Activated CD8-positive, alpha-beta T cell treated with anti-CD3 and anti-CD28 coated beads for 36 hours (primary cell): ENCODE measurements around the gene KLHL26. TPM values are rescaled to one million over a fixed set of nuclear protein-coding genes. Genes with fewer than 3 reads are reported as not detected.

Experiments
- ATAC-seq: fragments of 200-7000 bp; cut with Tn5 transposase; one replicate; pipeline ENCODE4 v1.10.0; 2021; ENCODE audit warnings: mild to moderate bottlenecking, moderate library complexity
- CTCF ChIA-PET: fragments of 350-600 bp; sonication (Branson Sonifier 250); formaldehyde crosslinking; loops from one replicate; lab custom pipeline; 2021; ENCODE audit warnings: antibody characterized with exemption; lab: Charles Lee
- POLR2A ChIA-PET: fragments of 350-600 bp; sonication (Branson Sonifier 250); formaldehyde crosslinking; loops from one replicate; lab custom pipeline; 2021; ENCODE audit warnings: antibody characterized with exemption; lab: Charles Lee
- DNase-seq: peaks from one replicate; pipeline ENCODE4 v3.0.0-alpha.2; 2020
- H3K27ac Mint-ChIP-seq: one replicate; pipeline ENCODE4 v1.8.0; 2021; ENCODE audit warnings: mild to moderate bottlenecking, mixed read lengths
- H3K27me3 Mint-ChIP-seq: one replicate; pipeline ENCODE4 v1.8.0; 2021; ENCODE audit warnings: mixed read lengths
- H3K36me3 Mint-ChIP-seq: one replicate; pipeline ENCODE4 v1.8.0; 2021; ENCODE audit warnings: low read depth, mixed read lengths
- H3K4me1 Mint-ChIP-seq: one replicate; pipeline ENCODE4 v1.8.0; 2021; ENCODE audit warnings: low read depth, mixed read lengths
- H3K4me3 Mint-ChIP-seq: one replicate; pipeline ENCODE4 v1.8.0; 2021; ENCODE audit warnings: mild to moderate bottlenecking, moderate library complexity, mixed read lengths
- H3K9me3 Mint-ChIP-seq: one replicate; pipeline ENCODE4 v1.8.0; 2021; ENCODE audit warnings: mixed read lengths
- intact Hi-C: fragments of 100-400 bp; cut with micrococcal nuclease; formaldehyde crosslinking; loops from one replicate; pipeline ENCODE4 v1.10.0; 2022
- total RNA-seq, 2 experiments: library from RNA; stranded (reverse); gene quantifications; one replicate each; pipeline ENCODE4 v1.2.3, GENCODE V29; 2021
- TF ChIP-seq, protein P1 (sequence below): fragments of 200-600 bp; IDR thresholded peaks from one replicate; pipeline ENCODE4 v1.8.0; 2022; ENCODE audit warnings: antibody characterized with exemption, mild to moderate bottlenecking

The KLHL26 gene
- total RNA-seq, 2 experiments from 2014 or later, result 10.3 to 10.8 TPM

DNA sequence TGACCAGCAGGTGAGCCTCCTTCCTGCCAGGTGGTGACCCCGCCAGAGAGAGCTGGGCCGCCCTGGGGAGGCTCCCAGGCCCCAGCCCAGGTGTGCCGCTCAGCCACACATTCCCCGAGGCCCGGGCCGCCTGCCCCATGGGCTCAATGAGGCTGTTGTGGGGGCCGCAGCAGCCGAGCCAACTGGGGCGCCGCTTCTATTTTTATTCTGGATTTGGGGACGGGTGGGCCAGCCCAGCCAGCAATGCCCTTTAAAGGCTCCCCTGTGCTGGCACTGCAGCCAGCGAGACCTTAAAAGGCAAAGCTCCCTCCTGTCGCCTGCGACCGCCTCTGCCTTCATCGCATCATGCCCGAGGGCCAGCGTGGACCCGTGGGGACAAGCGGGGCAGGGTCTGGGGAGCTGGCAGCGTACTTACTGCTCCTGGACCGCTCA lies 29.0 kb downstream of the KLHL26 start:
- Mint-ChIP-seq H3K9me3 (no peaks in the 10 kb centered on the region), H3K27ac (no peak overlapping the region), H3K4me1 (peaks cover 6% of the 10 kb centered on the region), H3K4me3 (no peak overlapping the region), H3K27me3 (no peaks in the 10 kb centered on the region), H3K36me3 (peaks cover 7% of the 10 kb centered on the region)
- TF ChIP-seq, protein P1, sequence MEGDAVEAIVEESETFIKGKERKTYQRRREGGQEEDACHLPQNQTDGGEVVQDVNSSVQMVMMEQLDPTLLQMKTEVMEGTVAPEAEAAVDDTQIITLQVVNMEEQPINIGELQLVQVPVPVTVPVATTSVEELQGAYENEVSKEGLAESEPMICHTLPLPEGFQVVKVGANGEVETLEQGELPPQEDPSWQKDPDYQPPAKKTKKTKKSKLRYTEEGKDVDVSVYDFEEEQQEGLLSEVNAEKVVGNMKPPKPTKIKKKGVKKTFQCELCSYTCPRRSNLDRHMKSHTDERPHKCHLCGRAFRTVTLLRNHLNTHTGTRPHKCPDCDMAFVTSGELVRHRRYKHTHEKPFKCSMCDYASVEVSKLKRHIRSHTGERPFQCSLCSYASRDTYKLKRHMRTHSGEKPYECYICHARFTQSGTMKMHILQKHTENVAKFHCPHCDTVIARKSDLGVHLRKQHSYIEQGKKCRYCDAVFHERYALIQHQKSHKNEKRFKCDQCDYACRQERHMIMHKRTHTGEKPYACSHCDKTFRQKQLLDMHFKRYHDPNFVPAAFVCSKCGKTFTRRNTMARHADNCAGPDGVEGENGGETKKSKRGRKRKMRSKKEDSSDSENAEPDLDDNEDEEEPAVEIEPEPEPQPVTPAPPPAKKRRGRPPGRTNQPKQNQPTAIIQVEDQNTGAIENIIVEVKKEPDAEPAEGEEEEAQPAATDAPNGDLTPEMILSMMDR, result no peak
- no peak for ATAC-seq
- intact Hi-C loops, result no loop called here
- CTCF ChIA-PET, result no interaction called here
- POLR2A ChIA-PET, result interaction anchor here (0.8 kb wide), 1 partner anchor 161 kb away, joined by 3 read pairs; no protein-coding TSS in a partner anchor
- no peak for DNase-seq

- ChIA-PET CTCF (no interaction called here), POLR2A (interaction anchor here (0.8 kb wide), 1 partner anchor 162 kb away, joined by 3 read pairs; no protein-coding TSS in a partner anchor)
- no peak overlapping the region for H3K27ac Mint-ChIP-seq
- intact Hi-C loops, result no loop called here
- peaks cover 7% of the 10 kb centered on the region for H3K36me3 Mint-ChIP-seq
- no peak for ATAC-seq
- H3K9me3 Mint-ChIP-seq, result no peaks in the 10 kb centered on the region
- no peak overlapping the region for H3K4me3 Mint-ChIP-seq
- H3K4me1 Mint-ChIP-seq, result peaks cover 6% of the 10 kb centered on the region
- TF ChIP-seq, protein P1, result no peak
- no peaks in the 10 kb centered on the region for H3K27me3 Mint-ChIP-seq
- DNase-seq, result no peak
These were observed 29.5 kb downstream of the KLHL26 start for GRCh38 chr19:18666317-18666716.

DNA sequence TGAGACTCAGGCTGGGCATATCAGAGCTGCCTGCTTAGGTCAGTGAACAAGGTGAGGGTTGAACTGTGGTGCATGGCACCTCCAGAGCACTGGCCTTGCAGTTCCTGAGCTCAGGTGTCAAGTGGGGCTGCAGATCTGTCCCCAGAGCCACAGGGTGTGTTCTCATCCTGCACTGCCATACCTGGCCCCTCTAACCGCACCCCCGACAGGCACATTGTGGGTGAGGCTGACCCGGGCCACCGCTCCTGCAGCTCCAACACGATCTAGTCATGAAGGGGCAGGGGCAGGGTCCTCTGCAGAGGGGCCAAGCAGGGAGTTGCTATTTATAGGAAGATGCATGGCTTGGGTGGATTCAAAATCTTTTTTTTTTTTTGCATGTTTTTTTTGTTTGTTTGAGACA lies 30.0 kb downstream of the KLHL26 start:
- ChIA-PET CTCF (no interaction called here), POLR2A (no interaction called here)
- TF ChIP-seq, protein P1, result no peak
- peaks cover 6% of the 10 kb centered on the region for H3K4me1 Mint-ChIP-seq
- H3K36me3 Mint-ChIP-seq, result peaks cover 7% of the 10 kb centered on the region
- H3K9me3 Mint-ChIP-seq, result no peaks in the 10 kb centered on the region
- H3K27ac Mint-ChIP-seq, result no peak overlapping the region
- no peaks in the 10 kb centered on the region for H3K27me3 Mint-ChIP-seq
- ATAC-seq (no peak), DNase-seq (no peak)
- intact Hi-C loops, result no loop called here
- H3K4me3 Mint-ChIP-seq, result no peak overlapping the region

- ChIA-PET POLR2A (no interaction called here), CTCF (no interaction called here)
- Mint-ChIP-seq H3K27ac (no peak overlapping the region), H3K4me1 (peaks cover 6% of the 10 kb centered on the region), H3K36me3 (peaks cover 7% of the 10 kb centered on the region), H3K9me3 (no peaks in the 10 kb centered on the region), H3K4me3 (no peak overlapping the region), H3K27me3 (no peaks in the 10 kb centered on the region)
- intact Hi-C loops, result no loop called here
- TF ChIP-seq, protein P1, result no peak
- DNase-seq, result no peak
- no peak for ATAC-seq
These were observed 30.9 kb downstream of the KLHL26 start for GRCh38 chr19:18667531-18668251.

GRCh38 chr19:18668252-18668631 lies 31.4 kb downstream of the KLHL26 start:
- Mint-ChIP-seq H3K4me1 (peaks cover 6% of the 10 kb centered on the region), H3K4me3 (no peak overlapping the region), H3K9me3 (no peaks in the 10 kb centered on the region), H3K27me3 (no peaks in the 10 kb centered on the region), H3K36me3 (peaks cover 7% of the 10 kb centered on the region), H3K27ac (no peak overlapping the region)
- DNase-seq (no peak), ATAC-seq (no peak)
- intact Hi-C loops, result no loop called here
- ChIA-PET POLR2A (no interaction called here), CTCF (no interaction called here)
- TF ChIP-seq, protein P1, result no peak
